NCI-H748 (cell line): Measurements from ENCODE around the gene LHX4.
A peak's percentile ranks its signal among the peaks of the same experiment; 100 is the strongest.

Source experiments
- DNase-seq: peaks from one replicate; lab custom pipeline; 2025; ENCODE audit not compliant: unreplicated experiment; lab: John Stamatoyannopoulos, UW

Gene LHX4

GRCh38 chr1:180256341-180257027 lies 26.4 kb downstream of the LHX4 start:
- no peak for DNase-seq

- DNase-seq: no peak
These were observed 26.9 kb downstream of the LHX4 start for GRCh38 chr1:180257028-180257386.

GRCh38 chr1:180257486-180257885 lies 27.4 kb downstream of the LHX4 start:
- no peak for DNase-seq

GRCh38 chr1:180258290-180258689 lies 28.2 kb downstream of the LHX4 start:
- DNase-seq: no peak

GRCh38 chr1:180258935-180259334 lies 28.9 kb downstream of the LHX4 start:
- no peak for DNase-seq

GRCh38 chr1:180259431-180260338 lies 29.6 kb downstream of the LHX4 start:
- no peak for DNase-seq

GRCh38 chr1:180260541-180260940 lies 30.5 kb downstream of the LHX4 start:
- no peak for DNase-seq

- no peak for DNase-seq
These were observed 31.0 kb downstream of the LHX4 start for GRCh38 chr1:180261030-180261429.

- DNase-seq: no peak
These were observed 31.6 kb downstream of the LHX4 start for GRCh38 chr1:180261524-180262155.

- no peak for DNase-seq
These were observed 32.8 kb downstream of the LHX4 start for GRCh38 chr1:180262628-180263488.

- DNase-seq: no peak
These were observed 34.5 kb downstream of the LHX4 start for GRCh38 chr1:180264595-180264994.

GRCh38 chr1:180265201-180265600 lies 35.1 kb downstream of the LHX4 start:
- DNase-seq: no peak

- DNase-seq: no peak
These were observed 35.8 kb downstream of the LHX4 start for GRCh38 chr1:180265871-180266270.

GRCh38 chr1:180266275-180267210 lies 36.5 kb downstream of the LHX4 start:
- no peak for DNase-seq

GRCh38 chr1:180267211-180267561 lies 37.1 kb downstream of the LHX4 start:
- DNase-seq: no peak

GRCh38 chr1:180267761-180268555 lies 37.9 kb downstream of the LHX4 start:
- DNase-seq: no peak

- no peak for DNase-seq
These were observed 38.6 kb downstream of the LHX4 start for GRCh38 chr1:180268556-180269075.

GRCh38 chr1:180269645-180270529 lies 39.8 kb downstream of the LHX4 start:
- peak; percentile 21 for DNase-seq
